ENCODE measurements around the gene CSHL1. TPM values are rescaled to one million over a fixed set of nuclear protein-coding genes. Genes with fewer than 3 reads are reported as not detected.

The CSHL1 gene
- not detected for total RNA-seq

- TF ChIP-seq POLR2A (IDR thresholded peaks at IDR 0.05) = no peak
- Histone ChIP-seq H3K27me3 (peaks cover 0 to 16% of the 10 kb centered on the region in 2 donors), H3K4me3 (no peak within 1 kb of the TSS), H3K9me3 (no peaks in the 10 kb centered on the region), H3K36me3 (no peaks in the 10 kb centered on the region), H3K27ac (no peak within 1 kb of the TSS), H3K4me1 (no peaks in the 10 kb centered on the region)
- 54 to 76% methylated on average over 15 of the region's 15 CpGs for WGBS, 2 donors
- DNase-seq (ENCODE audit: low spot score in 2 of 2) = no peak
Measured at GRCh38 chr17:63911041-63911635, at the start of gene CSHL1. Gene CSHL1 (minus strand): TSS chr17:63911258. CDS start chr17:63911196, 62 bp downstream.

- no peak for TF ChIP-seq EP300 (IDR thresholded peaks at IDR 0.05)
- 48 to 51% methylated on average over 7 of the region's 7 CpGs for WGBS, 2 donors
- Histone ChIP-seq H3K27me3 (peaks cover 0 to 10% of the 10 kb centered on the region in 2 donors), H3K4me1 (peaks cover 0 to 14% (median 3%) of the 10 kb centered on the region in 4 donors), H3K4me3 (no peak overlapping the region), H3K9me3 (no peaks in the 10 kb centered on the region), H3K36me3 (no peaks in the 10 kb centered on the region), H3K27ac (no peak overlapping the region)
- no peak for DNase-seq (ENCODE audit: low spot score in 2 of 2)
Measured at GRCh38 chr17:63960430-63960829, 49.4 kb upstream of the CSHL1 start.

- Histone ChIP-seq H3K4me1 (peaks cover 0 to 14% (median 3%) of the 10 kb centered on the region in 4 donors), H3K36me3 (no peaks in the 10 kb centered on the region), H3K27ac (no peak overlapping the region), H3K9me3 (no peaks in the 10 kb centered on the region), H3K4me3 (no peak overlapping the region), H3K27me3 (peaks cover 0 to 10% of the 10 kb centered on the region in 2 donors)
- WGBS, 2 donors = 63 to 85% methylated on average over 4 to 5 of the region's 9 CpGs
- DNase-seq (ENCODE audit: low spot score in 2 of 2) = no peak
- no peak for TF ChIP-seq POLR2A (IDR thresholded peaks at IDR 0.05)
Measured at GRCh38 chr17:63960006-63960405, 48.9 kb upstream of the CSHL1 start.

- Histone ChIP-seq H3K4me3 (no peak overlapping the region), H3K36me3 (no peaks in the 10 kb centered on the region), H3K27me3 (peaks cover 0 to 8% of the 10 kb centered on the region in 2 donors), H3K27ac (no peak overlapping the region), H3K4me1 (peaks cover 0 to 5% (median 2%) of the 10 kb centered on the region in 4 donors), H3K9me3 (no peaks in the 10 kb centered on the region)
- 76 to 90% methylated on average over 5 of the region's 5 CpGs for WGBS, 2 donors
- no peak for DNase-seq (ENCODE audit: low spot score in 2 of 2)
- TF ChIP-seq CTCF (IDR thresholded peaks at IDR 0.05) (no peak), EP300 (IDR thresholded peaks at IDR 0.05) (no peak), POLR2A (IDR thresholded peaks at IDR 0.05) (no peak)
Measured at GRCh38 chr17:63956296-63956920, 45.4 kb upstream of the CSHL1 start.

- WGBS, 2 donors = 73 to 78% methylated on average over 3 to 4 of the region's 4 CpGs
- no peaks in the 10 kb centered on the region for H3K36me3 ChIP-seq
- H3K9me3 ChIP-seq = no peaks in the 10 kb centered on the region
- no peak for DNase-seq (ENCODE audit: low spot score in 2 of 2)
- no peak overlapping the region for H3K27ac ChIP-seq
- peaks cover 0 to 3% (median 0%) of the 10 kb centered on the region in 4 donors for H3K4me1 ChIP-seq
- H3K27me3 ChIP-seq = peaks cover 0 to 7% of the 10 kb centered on the region in 2 donors
- no peak for TF ChIP-seq CTCF (IDR thresholded peaks at IDR 0.05)
- TF ChIP-seq EP300 (IDR thresholded peaks at IDR 0.05) = no peak
- TF ChIP-seq POLR2A (IDR thresholded peaks at IDR 0.05) = no peak
- no peak overlapping the region for H3K4me3 ChIP-seq
Measured at GRCh38 chr17:63955791-63956190, 44.7 kb upstream of the CSHL1 start.

GRCh38 chr17:63955232-63955631 lies 44.2 kb upstream of the CSHL1 start:
- Histone ChIP-seq H3K4me1 (peaks cover 0 to 3% (median 0%) of the 10 kb centered on the region in 4 donors), H3K27me3 (peaks cover 0 to 7% of the 10 kb centered on the region in 2 donors), H3K36me3 (no peaks in the 10 kb centered on the region), H3K9me3 (no peaks in the 10 kb centered on the region), H3K27ac (no peak overlapping the region), H3K4me3 (no peak overlapping the region)
- WGBS, 2 donors = 74 to 83% methylated on average over 11 of the region's 11 CpGs
- TF ChIP-seq CTCF (IDR thresholded peaks at IDR 0.05) = no peak
- no peak for DNase-seq (ENCODE audit: low spot score in 2 of 2)
